ENCODE results near the gene PIK3C2G.

Gene PIK3C2G

GRCh38 chr12:18424857-18425256 lies 163.5 kb downstream of the PIK3C2G start:
- no peak for TF ChIP-seq EZH2phosphoT487 (IDR thresholded peaks at IDR 0.05; ENCODE audit: borderline replicate concordance, low read length)
- no peaks in the 10 kb centered on the region for H3K4me1 ChIP-seq (ENCODE audit: control insufficient read depth, low read length)

GRCh38 chr12:18427520-18427919 lies 166.2 kb downstream of the PIK3C2G start:
- Histone ChIP-seq H3F3A (ENCODE audit: control insufficient read depth, insufficient read depth) (no peaks in the 10 kb centered on the region), H3K27me3 (ENCODE audit: control insufficient read depth, low read length) (no peaks in the 10 kb centered on the region), H3K79me2 (ENCODE audit: control insufficient read depth, low read length) (no peaks in the 10 kb centered on the region), H3K36me3 (ENCODE audit: control insufficient read depth, low read length) (no peaks in the 10 kb centered on the region), H4K20me1 (ENCODE audit: control insufficient read depth, insufficient read depth, low read depth, low read length) (no peaks in the 10 kb centered on the region), H3K4me3 (ENCODE audit: low read length) (no peak overlapping the region), H3K9me3 (ENCODE audit: control insufficient read depth, insufficient read depth, low read length) (no peaks in the 10 kb centered on the region), H3K27ac (ENCODE audit: low read depth, low read length) (no peak overlapping the region), H3K9me2 (replicated peaks; ENCODE audit: control insufficient read depth, low read length) (no peaks in the 10 kb centered on the region), H3K4me1 (ENCODE audit: control insufficient read depth, low read length) (no peaks in the 10 kb centered on the region), H3K4me2 (ENCODE audit: low read length) (no peak overlapping the region)
- no peak for TF ChIP-seq CTCF (IDR thresholded peaks at IDR 0.05; ENCODE audit: low read depth, low read length, poor library complexity, severe bottlenecking)
- TF ChIP-seq EZH2phosphoT487 (IDR thresholded peaks at IDR 0.05; ENCODE audit: borderline replicate concordance, low read length): no peak

More at GRCh38 chr12:18424857-18425256, 163.5 kb downstream of the PIK3C2G start:
- H3K27ac ChIP-seq (ENCODE audit: low read depth, low read length): no peak overlapping the region
- no peaks in the 10 kb centered on the region for H3K79me2 ChIP-seq (ENCODE audit: control insufficient read depth, low read length)
- no peaks in the 10 kb centered on the region for H3F3A ChIP-seq (ENCODE audit: control insufficient read depth, insufficient read depth)
- no peaks in the 10 kb centered on the region for H3K36me3 ChIP-seq (ENCODE audit: control insufficient read depth, low read length)
- no peaks in the 10 kb centered on the region for H3K9me2 ChIP-seq (replicated peaks; ENCODE audit: control insufficient read depth, low read length)
- H3K9me3 ChIP-seq (ENCODE audit: control insufficient read depth, insufficient read depth, low read length): no peaks in the 10 kb centered on the region
- H3K4me2 ChIP-seq (ENCODE audit: low read length): no peak overlapping the region
- no peaks in the 10 kb centered on the region for H4K20me1 ChIP-seq (ENCODE audit: control insufficient read depth, insufficient read depth, low read depth, low read length)
- H3K27me3 ChIP-seq (ENCODE audit: control insufficient read depth, low read length): no peaks in the 10 kb centered on the region
- H3K4me3 ChIP-seq (ENCODE audit: low read length): no peak overlapping the region

- Histone ChIP-seq H3K9me3 (ENCODE audit: control insufficient read depth, insufficient read depth, low read length) (no peaks in the 10 kb centered on the region), H3K27me3 (ENCODE audit: control insufficient read depth, low read length) (no peaks in the 10 kb centered on the region), H3K9me2 (replicated peaks; ENCODE audit: control insufficient read depth, low read length) (no peaks in the 10 kb centered on the region), H3K4me1 (ENCODE audit: control insufficient read depth, low read length) (no peaks in the 10 kb centered on the region), H3K36me3 (ENCODE audit: control insufficient read depth, low read length) (no peaks in the 10 kb centered on the region), H3F3A (ENCODE audit: control insufficient read depth, insufficient read depth) (no peaks in the 10 kb centered on the region), H3K27ac (ENCODE audit: low read depth, low read length) (no peak overlapping the region), H4K20me1 (ENCODE audit: control insufficient read depth, insufficient read depth, low read depth, low read length) (no peaks in the 10 kb centered on the region), H3K79me2 (ENCODE audit: control insufficient read depth, low read length) (no peaks in the 10 kb centered on the region), H3K4me3 (ENCODE audit: low read length) (no peak overlapping the region), H3K4me2 (ENCODE audit: low read length) (no peak overlapping the region)
- no peak for TF ChIP-seq CTCF (IDR thresholded peaks at IDR 0.05; ENCODE audit: low read depth, low read length, poor library complexity, severe bottlenecking)
- TF ChIP-seq EZH2phosphoT487 (IDR thresholded peaks at IDR 0.05; ENCODE audit: borderline replicate concordance, low read length): no peak
These were observed 167.1 kb downstream of the PIK3C2G start for GRCh38 chr12:18428416-18428815.

GRCh38 chr12:18429366-18429765 lies 168.0 kb downstream of the PIK3C2G start:
- H3K36me3 ChIP-seq (ENCODE audit: control insufficient read depth, low read length): no peaks in the 10 kb centered on the region

More at GRCh38 chr12:18429366-18429765, 168.0 kb downstream of the PIK3C2G start:
- Histone ChIP-seq H3K4me1 (ENCODE audit: control insufficient read depth, low read length) (no peaks in the 10 kb centered on the region), H3K9me2 (replicated peaks; ENCODE audit: control insufficient read depth, low read length) (no peaks in the 10 kb centered on the region), H3K4me3 (ENCODE audit: low read length) (no peak overlapping the region), H3K4me2 (ENCODE audit: low read length) (no peak overlapping the region), H3F3A (ENCODE audit: control insufficient read depth, insufficient read depth) (no peaks in the 10 kb centered on the region), H3K27me3 (ENCODE audit: control insufficient read depth, low read length) (no peaks in the 10 kb centered on the region), H4K20me1 (ENCODE audit: control insufficient read depth, insufficient read depth, low read depth, low read length) (no peaks in the 10 kb centered on the region), H3K27ac (ENCODE audit: low read depth, low read length) (no peak overlapping the region), H3K9me3 (ENCODE audit: control insufficient read depth, insufficient read depth, low read length) (no peaks in the 10 kb centered on the region), H3K79me2 (ENCODE audit: control insufficient read depth, low read length) (no peaks in the 10 kb centered on the region)
- TF ChIP-seq CTCF (IDR thresholded peaks at IDR 0.05; ENCODE audit: low read depth, low read length, poor library complexity, severe bottlenecking) (no peak), EZH2phosphoT487 (IDR thresholded peaks at IDR 0.05; ENCODE audit: borderline replicate concordance, low read length) (no peak)
